ENCODE data around the gene AIFM3. TPM values are rescaled to one million over a fixed set of nuclear protein-coding genes. Genes with fewer than 3 reads are reported as not detected.

AIFM3 gene
- total RNA-seq, 8 experiments from 2014 or later: 0.21 to 1.9 (median 0.72) TPM

- WGBS, 10 experiments: 80% methylated on average over 1 of the region's 10 CpGs; no CpG with 5 or more reads in 8 of the 10 experiments
- no peak for ATAC-seq (replicated peaks in 6 of 8)
These were observed 27.8 kb downstream of the AIFM3 start for GRCh38 chr22:20994902-20995241.

DNA sequence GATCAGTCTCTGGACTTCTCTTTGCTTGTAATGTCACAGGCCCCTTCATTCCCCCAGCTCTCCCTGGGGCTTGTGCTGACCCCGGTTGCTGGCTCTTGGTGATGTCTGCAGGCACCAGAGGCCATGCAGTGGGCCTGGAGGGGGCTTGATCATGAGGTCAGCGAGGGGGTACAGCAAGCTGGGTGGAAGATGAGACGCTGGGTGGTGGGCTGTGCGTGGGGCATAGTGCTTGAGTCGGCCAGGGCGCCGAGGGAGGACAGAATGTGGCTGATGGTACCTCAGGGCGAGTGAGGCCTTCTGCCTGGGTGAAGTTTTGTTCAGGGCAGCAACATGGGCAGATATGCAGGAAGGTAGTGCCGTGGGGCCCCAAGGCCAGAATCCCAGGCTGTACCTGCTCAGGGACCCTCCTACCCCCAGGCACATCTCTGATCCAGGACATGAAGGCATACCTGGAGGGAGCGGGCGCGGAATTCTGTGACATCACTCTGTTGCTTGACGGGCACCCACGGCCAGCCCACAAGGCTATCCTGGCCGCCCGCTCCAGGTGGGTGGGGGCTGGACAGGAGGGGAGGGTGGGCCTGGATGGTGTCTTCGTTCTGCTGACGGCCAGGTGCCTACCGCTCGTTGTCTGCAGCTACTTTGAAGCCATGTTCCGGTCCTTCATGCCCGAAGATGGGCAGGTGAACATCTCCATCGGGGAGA is 28.4 kb downstream of the AIFM3 start:
- in situ Hi-C loops (cut with MboI; ENCODE audit: low pct_unique_long_range_greater_than_20kb in 2 of 9, low sequenced_read_pairs in 9 of 9, unreplicated experiment in 9 of 9): no loop called here
- 60 to 100% (median 91%) methylated on average over 1 to 7 of the region's 23 CpGs; no CpG with 5 or more reads in 6 of the 10 experiments for WGBS, 10 experiments
- ATAC-seq (replicated peaks in 6 of 8): no peak
- peak overlapping the region in 1 of 2 donors; percentile 43 for H3K27ac ChIP-seq
- H3K4me1 ChIP-seq (replicated peaks in 1 of 2): peaks cover 6 to 9% of the 10 kb centered on the region in 2 donors
- H3K4me3 ChIP-seq: no peak overlapping the region

More at GRCh38 chr22:20994902-20995241, 27.8 kb downstream of the AIFM3 start:
- Histone ChIP-seq H3K4me1 (replicated peaks in 1 of 2) (peaks cover 0 to 3% of the 10 kb centered on the region in 2 donors), H3K27ac (no peak overlapping the region), H3K4me3 (no peak overlapping the region)
- in situ Hi-C loops (cut with MboI; ENCODE audit: low pct_unique_long_range_greater_than_20kb in 2 of 9, low sequenced_read_pairs in 9 of 9, unreplicated experiment in 9 of 9): no loop called here

- ATAC-seq (replicated peaks in 6 of 8): no peak
- Histone ChIP-seq H3K4me3 (no peak overlapping the region), H3K27ac (peak overlapping the region in 1 of 2 donors; percentile 43), H3K4me1 (replicated peaks in 1 of 2) (peaks cover 11 to 13% of the 10 kb centered on the region in 2 donors)
- WGBS, 10 experiments: 82% methylated on average over 4 of the region's 10 CpGs; no CpG with 5 or more reads in 9 of the 10 experiments
- in situ Hi-C loops (cut with MboI; ENCODE audit: low pct_unique_long_range_greater_than_20kb in 2 of 9, low sequenced_read_pairs in 9 of 9, unreplicated experiment in 9 of 9): no loop called here
These were observed 29.0 kb downstream of the AIFM3 start for GRCh38 chr22:20996031-20996410.

- no peak overlapping the region for H3K27ac ChIP-seq
- H3K4me1 ChIP-seq (replicated peaks in 1 of 2): peaks cover 11 to 13% of the 10 kb centered on the region in 2 donors
- in situ Hi-C loops (cut with MboI; ENCODE audit: low pct_unique_long_range_greater_than_20kb in 2 of 9, low sequenced_read_pairs in 9 of 9, unreplicated experiment in 9 of 9): no loop called here
- ATAC-seq (replicated peaks in 6 of 8): no peak
- WGBS, 10 experiments: 70 to 100% (median 83%) methylated on average over 1 to 9 of the region's 27 CpGs; no CpG with 5 or more reads in 3 of the 10 experiments
- H3K4me3 ChIP-seq: no peak overlapping the region
These were observed 29.8 kb downstream of the AIFM3 start for GRCh38 chr22:20996598-20997535.

GRCh38 chr22:20997536-20998257 is 30.6 kb downstream of the AIFM3 start:
- WGBS, 10 experiments: 80 to 100% (median 100%) methylated on average over 1 to 5 of the region's 13 CpGs; no CpG with 5 or more reads in 3 of the 10 experiments
- in situ Hi-C loops (cut with MboI; ENCODE audit: low pct_unique_long_range_greater_than_20kb in 2 of 9, low sequenced_read_pairs in 9 of 9, unreplicated experiment in 9 of 9): no loop called here
- no peak for ATAC-seq (replicated peaks in 6 of 8)
- no peak overlapping the region for H3K27ac ChIP-seq
- H3K4me3 ChIP-seq: no peak overlapping the region
- H3K4me1 ChIP-seq (replicated peaks in 1 of 2): peaks cover 11 to 13% of the 10 kb centered on the region in 2 donors

- peaks cover 16 to 20% of the 10 kb centered on the region in 2 donors for H3K4me1 ChIP-seq (replicated peaks in 1 of 2)
- WGBS, 10 experiments: 40 to 100% (median 65%) methylated on average over 1 to 5 of the region's 7 CpGs; no CpG with 5 or more reads in 1 of the 10 experiments
- in situ Hi-C loops (cut with MboI; ENCODE audit: low pct_unique_long_range_greater_than_20kb in 2 of 9, low sequenced_read_pairs in 9 of 9, unreplicated experiment in 9 of 9): no loop called here
- no peak overlapping the region for H3K27ac ChIP-seq
- H3K4me3 ChIP-seq: no peak overlapping the region
- ATAC-seq (replicated peaks in 6 of 8): no peak
These were observed 31.6 kb downstream of the AIFM3 start for GRCh38 chr22:20998411-20999336.

DNA sequence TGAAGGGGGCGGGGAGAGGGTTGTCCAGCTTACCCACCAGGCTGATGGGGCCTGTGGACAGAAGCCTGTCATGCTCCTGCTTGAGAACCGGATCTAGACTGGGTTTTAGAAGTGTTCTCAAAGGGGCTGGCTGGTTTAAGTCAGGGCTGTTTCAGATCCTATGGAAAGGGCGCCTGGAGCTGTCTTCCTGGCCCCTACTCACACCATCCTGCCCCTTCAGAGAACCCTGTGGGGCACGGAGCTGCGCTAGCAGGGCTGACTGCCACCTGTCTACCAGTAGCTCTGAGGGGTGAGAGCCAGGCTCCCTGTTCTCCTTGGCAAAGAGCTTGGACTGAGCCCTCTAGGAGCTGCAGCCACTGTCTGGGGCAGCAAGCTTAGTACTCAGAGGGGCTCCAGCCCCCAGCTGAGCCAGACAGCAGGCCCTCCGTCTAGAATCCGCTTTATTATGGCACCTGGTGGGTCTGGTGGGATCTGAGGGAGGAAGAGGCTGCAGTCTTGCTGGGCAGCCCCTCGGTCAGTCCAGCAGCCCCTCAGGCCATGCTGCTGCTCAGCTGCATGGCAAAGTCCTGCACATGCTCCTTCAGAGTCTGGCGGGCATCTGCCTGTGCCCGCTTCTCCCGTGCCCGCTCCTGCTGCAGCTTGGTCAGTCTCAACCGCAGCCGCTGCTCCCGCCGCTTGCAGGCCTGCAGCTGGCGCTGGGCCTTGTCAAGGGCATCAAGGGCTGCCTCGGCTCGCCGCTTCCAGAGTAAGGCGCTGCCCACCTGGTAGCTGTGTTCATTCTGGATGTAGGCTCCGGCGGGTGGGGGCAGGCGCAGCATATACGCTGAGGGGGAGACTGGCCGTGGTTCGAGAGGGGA is 32.5 kb downstream of the AIFM3 start:
- WGBS, 10 experiments: 90 to 100% (median 97%) methylated on average over 2 to 8 of the region's 27 CpGs; no CpG with 5 or more reads in 6 of the 10 experiments
- in situ Hi-C loops (cut with MboI; ENCODE audit: low pct_unique_long_range_greater_than_20kb in 2 of 9, low sequenced_read_pairs in 9 of 9, unreplicated experiment in 9 of 9): loop anchor here in 2 of 9 experiments (25.0 kb wide), 2 partner anchors 87 to 113 kb away; partner anchors contain the start of gene CRKL (in 1 of the 2)
- H3K27ac ChIP-seq: peak overlapping the region in 1 of 2 donors; percentile 100
- no peak for ATAC-seq (replicated peaks in 6 of 8)
- peak overlapping the region in 3 of 5 donors; percentile 81 to 93 (median 84) for H3K4me3 ChIP-seq
- H3K4me1 ChIP-seq (replicated peaks in 1 of 2): peaks cover 17 to 23% of the 10 kb centered on the region in 2 donors

GRCh38 chr22:21000207-21000986 is 33.3 kb downstream of the AIFM3 start:
- no peak for ATAC-seq (replicated peaks in 6 of 8)
- H3K4me1 ChIP-seq (replicated peaks in 1 of 2): peaks cover 17 to 23% of the 10 kb centered on the region in 2 donors
- in situ Hi-C loops (cut with MboI; ENCODE audit: low pct_unique_long_range_greater_than_20kb in 2 of 9, low sequenced_read_pairs in 9 of 9, unreplicated experiment in 9 of 9): loop anchor here in 2 of 9 experiments (25.0 kb wide), 2 partner anchors 88 to 112 kb away; partner anchors contain the start of gene CRKL (in 1 of the 2)
- H3K27ac ChIP-seq: peak overlapping the region; percentile 98 to 100
- peak overlapping the region; percentile 67 to 93 (median 84) for H3K4me3 ChIP-seq
- WGBS, 10 experiments: 20 to 55% (median 40%) methylated on average over 2 to 8 of the region's 22 CpGs; no CpG with 5 or more reads in 5 of the 10 experiments

DNA sequence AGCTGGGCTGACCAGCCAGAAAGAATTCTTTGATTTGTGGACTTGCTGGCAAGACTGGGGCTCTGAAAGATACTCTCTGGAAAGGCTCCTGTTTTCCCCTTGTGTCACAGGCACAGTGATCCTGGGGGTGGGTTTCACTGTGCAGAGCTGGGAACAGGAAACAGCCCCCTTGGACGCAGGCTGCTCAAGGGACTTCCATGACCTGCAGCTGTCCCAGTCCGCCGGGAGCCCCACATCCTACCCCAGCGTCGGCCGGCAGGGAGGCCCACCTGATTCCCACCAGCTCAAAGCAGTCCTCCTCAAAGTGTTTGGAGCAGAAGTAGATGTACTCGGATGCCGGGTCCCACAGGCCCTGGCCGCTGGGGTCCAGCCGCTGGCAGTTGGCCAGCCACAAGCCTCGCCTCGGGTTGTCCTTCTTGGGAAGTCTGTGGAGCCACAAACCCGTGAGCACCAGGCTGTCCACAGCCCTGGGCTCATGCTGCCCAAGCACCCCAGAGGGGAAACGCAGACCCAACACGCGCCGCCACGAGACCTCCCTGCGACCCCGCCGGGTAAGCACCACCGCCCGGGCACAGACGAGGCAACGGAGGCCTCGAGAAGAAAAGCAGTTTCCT is 34.0 kb downstream of the AIFM3 start:
- peak overlapping the region; percentile 67 to 93 (median 84) for H3K4me3 ChIP-seq
- peak in 1 of 8 experiments; percentile 0 for ATAC-seq (replicated peaks in 6 of 8)
- 0 to 14% (median 0%) methylated on average over 2 to 19 of the region's 26 CpGs; no CpG with 5 or more reads in 4 of the 10 experiments for WGBS, 10 experiments
- H3K4me1 ChIP-seq (replicated peaks in 1 of 2): peaks cover 17 to 23% of the 10 kb centered on the region in 2 donors
- peak overlapping the region; percentile 98 to 100 for H3K27ac ChIP-seq
- in situ Hi-C loops (cut with MboI; ENCODE audit: low pct_unique_long_range_greater_than_20kb in 2 of 9, low sequenced_read_pairs in 9 of 9, unreplicated experiment in 9 of 9): loop anchor here in 2 of 9 experiments (25.0 kb wide), 2 partner anchors 89 to 111 kb away; partner anchors contain the start of gene CRKL (in 1 of the 2)

Measured in motor neuron (in vitro differentiated cells).